Testis (tissue), 3 donors: ENCODE measurements around the gene ITPR2. TPM values are rescaled to one million over a fixed set of nuclear protein-coding genes. Genes with fewer than 3 reads are reported as not detected.
"Not testable (repeated sequence)": the region's sequence is repeated elsewhere in the genome, so short reads cannot be mapped to it uniquely, and the experiment has no call there.

Experiments used
- DNase-seq: peaks from one replicate; pipeline ENCODE4 v3.0.0-alpha.2; 2019
- H3K27ac ChIP-seq, 2 donors: fragments of 200-600 bp; sonication (generic); one replicate each; pipeline ENCODE4 v1.5.1; 2019
- H3K27me3 ChIP-seq: fragments of 200-600 bp; sonication (generic); one replicate; pipeline ENCODE4 v1.5.1; 2019
- H3K36me3 ChIP-seq: fragments of 200-600 bp; sonication (generic); one replicate; pipeline ENCODE4 v1.5.1; 2017; ENCODE audit warnings: low read depth; ENCODE audit errors: missing control alignments
- H3K4me1 ChIP-seq: fragments of 200-600 bp; sonication (generic); one replicate; pipeline ENCODE4 v1.5.1; 2019
- H3K4me3 ChIP-seq, 2 donors: fragments of 200-600 bp; sonication (generic); one replicate each; pipeline ENCODE4 v1.5.1; 2017 to 2019
- H3K9me3 ChIP-seq: fragments of 200-600 bp; sonication (generic); one replicate; pipeline ENCODE4 v1.5.1; 2017
- CTCF ChIP-seq, 3 experiments: fragments of 450-650 bp in 2 of 3; fragments of 200-600 bp in 1 of 3; sonication (generic) in 1 of 3; IDR thresholded peaks; one replicate each; pipeline ENCODE4 v1.5.1; 2016 to 2019; ENCODE audit warnings: antibody characterized with exemption in 3 of 3, mild to moderate bottlenecking in 2 of 3, moderate library complexity in 1 of 3
- POLR2A ChIP-seq: fragments of 450-650 bp; IDR thresholded peaks from one replicate; pipeline ENCODE4 v1.6.1; 2017; ENCODE audit warnings: antibody characterized with exemption, mild to moderate bottlenecking, moderate library complexity
- WGBS, 2 donors: methylation state at CpG; one replicate each; pipeline ENCODE4 v1.1.5; 2018; 5-methylcytosine and 5-hydroxymethylcytosine counted together
- intact Hi-C: fragments of 100-400 bp; cut with DNase I; formaldehyde crosslinking; loops from one replicate; pipeline ENCODE4 v1.15.1; 2023; ENCODE audit warnings: low total_unique reads
- polyA plus RNA-seq: library from polyadenylated mRNA; stranded (reverse); fragments of 350-450 nt; fragmentation: Illumina TruSeq; extraction: RNeasy Lipid Tissue Mini Kit (QIAGEN cat#74804); gene quantifications from one replicate; pipeline ENCODE4 v1.2.3, GENCODE V29; 2014; ENCODE audit warnings: low read depth, low replicate concordance; ENCODE audit not compliant: insufficient read depth
- total RNA-seq, 2 donors: library from RNA; depleted of rRNA; stranded (reverse); fragments of >200 nt; gene quantifications; one replicate each; pipeline ENCODE4 v1.2.3, GENCODE V29; 2016

Gene ITPR2
- total and polyA plus RNA-seq, 3 donors from 2014 or later, result 4.9 to 60.6 (median 56.9) TPM

GRCh38 chr12:26869104-26869494 is 36.1 kb upstream of the ITPR2 start:
- 90 to 96% methylated on average over 6 of the region's 6 CpGs for WGBS, 2 donors
- Histone ChIP-seq H3K9me3 (no peaks in the 10 kb centered on the region), H3K4me3 (no peak overlapping the region), H3K36me3 (no peaks in the 10 kb centered on the region), H3K4me1 (no peaks in the 10 kb centered on the region), H3K27ac (no peak overlapping the region), H3K27me3 (no peaks in the 10 kb centered on the region)
- no peak for TF ChIP-seq POLR2A
- TF ChIP-seq CTCF (IDR thresholded peaks at IDR 0.05), result no peak
- DNase-seq, result no peak
- intact Hi-C loops, result no loop called here

- H3K9me3 ChIP-seq, result no peaks in the 10 kb centered on the region
- H3K27me3 ChIP-seq, result no peaks in the 10 kb centered on the region
- no peaks in the 10 kb centered on the region for H3K36me3 ChIP-seq
- 89% methylated on average over 3 of the region's 3 CpGs for WGBS, 2 donors
- H3K4me3 ChIP-seq, result no peak overlapping the region
- TF ChIP-seq CTCF (IDR thresholded peaks at IDR 0.05) (no peak), POLR2A (no peak)
- no peak overlapping the region for H3K27ac ChIP-seq
- no peaks in the 10 kb centered on the region for H3K4me1 ChIP-seq
- intact Hi-C loops, result no loop called here
- no peak for DNase-seq
Measured at GRCh38 chr12:26868447-26869103, 35.6 kb upstream of the ITPR2 start.

GRCh38 chr12:26867080-26867479 is 34.1 kb upstream of the ITPR2 start:
- WGBS, 2 donors, result 48 to 63% methylated on average over 2 of the region's 2 CpGs
- Histone ChIP-seq H3K4me1 (no peaks in the 10 kb centered on the region), H3K4me3 (no peak overlapping the region), H3K27me3 (no peaks in the 10 kb centered on the region), H3K36me3 (no peaks in the 10 kb centered on the region), H3K9me3 (no peaks in the 10 kb centered on the region), H3K27ac (no peak overlapping the region)
- intact Hi-C loops, result no loop called here
- no peak for TF ChIP-seq POLR2A
- no peak for TF ChIP-seq CTCF (IDR thresholded peaks at IDR 0.05)
- DNase-seq, result no peak

GRCh38 chr12:26863515-26863914 is 30.5 kb upstream of the ITPR2 start:
- WGBS, 2 donors, result 69 to 70% methylated on average over 4 of the region's 4 CpGs
- Histone ChIP-seq H3K27me3 (no peaks in the 10 kb centered on the region), H3K9me3 (no peaks in the 10 kb centered on the region), H3K27ac (no peak overlapping the region), H3K4me1 (no peaks in the 10 kb centered on the region), H3K36me3 (no peaks in the 10 kb centered on the region), H3K4me3 (no peak overlapping the region)
- intact Hi-C loops, result no loop called here
- DNase-seq, result no peak
- no peak for TF ChIP-seq CTCF (IDR thresholded peaks at IDR 0.05)
- no peak for TF ChIP-seq POLR2A

GRCh38 chr12:26862787-26863186 is 29.8 kb upstream of the ITPR2 start:
- H3K36me3 ChIP-seq, H3K9me3 ChIP-seq, H3K27ac ChIP-seq, H3K4me3 ChIP-seq, intact Hi-C loops, DNase-seq, H3K27me3 ChIP-seq, H3K4me1 ChIP-seq: not testable (repeated sequence)
- WGBS, 2 donors, result 95% methylated on average over 3 of the region's 3 CpGs
